Measurements from ENCODE around the gene ALKBH6. TPM values are rescaled to one million over a fixed set of nuclear protein-coding genes. Genes with fewer than 3 reads are reported as not detected.

Gene ALKBH6
- total and polyA plus RNA-seq, 2 of the 13 experiments (the other 11 are each of a cell fraction or from before 2014, with no cell fraction given): 13.7 to 18.1 TPM

- TF ChIP-seq CSRNP2 (CRISPR knock-in tag; conservative IDR thresholded peaks at IDR 0.05; ENCODE audit: low read depth): no peak
- 0 out of 2 replicates have a peak, but pooled peaks have one; percentile 39 for TF ChIP-seq ZNF317 (CRISPR knock-in tag; IDR thresholded peaks at IDR 0.05)
- TF ChIP-seq ZFP62 (CRISPR knock-in tag; IDR thresholded peaks at IDR 0.05): no peak
- TF ChIP-seq RERE (CRISPR knock-in tag; IDR thresholded peaks at IDR 0.05; ENCODE audit: low read depth): no peak
- TF ChIP-seq ZNF329 (CRISPR knock-in tag; IDR thresholded peaks at IDR 0.05; ENCODE audit: low read depth): peak; percentile 56; the same call in 1 of the 2 replicates
- no peak for TF ChIP-seq NRL (CRISPR knock-in tag; IDR thresholded peaks at IDR 0.05; ENCODE audit: borderline replicate concordance)
- no peak for TF ChIP-seq FUBP1 (CRISPR knock-in tag; IDR thresholded peaks at IDR 0.05; ENCODE audit: borderline replicate concordance)
- TF ChIP-seq ZNF619 (CRISPR knock-in tag; IDR thresholded peaks at IDR 0.05): no peak
- no peak for TF ChIP-seq ZBTB40 (IDR thresholded peaks at IDR 0.05)
- peak; percentile 50; the same call in 1 of the 2 replicates for TF ChIP-seq ZBTB40 (CRISPR knock-in tag; IDR thresholded peaks at IDR 0.05)
Measured at GRCh38 chr19:36008336-36008978, 5.6 kb downstream of the ALKBH6 start, which contains the start of gene SYNE4 (continued).

Measured in HepG2 (cell line).